Activated naive CD8-positive, alpha-beta T cell treated with anti-CD3 and anti-CD28 coated beads for 36 hours (primary cell): ENCODE results near the gene IL25. TPM values are rescaled to one million over a fixed set of nuclear protein-coding genes. Genes with fewer than 3 reads are reported as not detected.
"Not testable (repeated sequence)": the region's sequence is repeated elsewhere in the genome, so short reads cannot be mapped to it uniquely, and the experiment has no call there.

Experiments used
- DNase-seq: peaks from one replicate; pipeline ENCODE4 v3.0.0; 2021
- H3K27ac Mint-ChIP-seq: one replicate; pipeline ENCODE4 v1.8.0; 2022; ENCODE audit warnings: mild to moderate bottlenecking, moderate library complexity, mixed read lengths
- H3K27me3 Mint-ChIP-seq: one replicate; pipeline ENCODE4 v1.8.0; 2022; ENCODE audit warnings: mild to moderate bottlenecking, mixed read lengths
- H3K36me3 Mint-ChIP-seq: one replicate; pipeline ENCODE4 v1.8.0; 2021; ENCODE audit warnings: mild to moderate bottlenecking, mixed read lengths
- H3K4me1 Mint-ChIP-seq: one replicate; pipeline ENCODE4 v1.8.0; 2021; ENCODE audit warnings: mixed read lengths
- H3K4me3 Mint-ChIP-seq: one replicate; pipeline ENCODE4 v1.8.0; 2022; ENCODE audit warnings: mild to moderate bottlenecking, moderate library complexity, mixed read lengths
- H3K9me3 Mint-ChIP-seq: one replicate; pipeline ENCODE4 v1.8.0; 2022; ENCODE audit warnings: mixed read lengths
- total RNA-seq, 2 experiments: library from RNA; stranded (reverse); gene quantifications; one replicate each; pipeline ENCODE4 v1.2.3, GENCODE V29; 2021

The IL25 gene
- total RNA-seq, 2 experiments from 2014 or later = not detected

- Mint-ChIP-seq H3K4me3 (no peak overlapping the region), H3K9me3 (no peaks in the 10 kb centered on the region), H3K36me3 (no peaks in the 10 kb centered on the region), H3K27me3 (peaks cover 11% of the 10 kb centered on the region), H3K27ac (no peak overlapping the region), H3K4me1 (no peaks in the 10 kb centered on the region)
- no peak for DNase-seq
Measured at GRCh38 chr14:23377573-23378563, 5.3 kb downstream of the IL25 start.

DNA sequence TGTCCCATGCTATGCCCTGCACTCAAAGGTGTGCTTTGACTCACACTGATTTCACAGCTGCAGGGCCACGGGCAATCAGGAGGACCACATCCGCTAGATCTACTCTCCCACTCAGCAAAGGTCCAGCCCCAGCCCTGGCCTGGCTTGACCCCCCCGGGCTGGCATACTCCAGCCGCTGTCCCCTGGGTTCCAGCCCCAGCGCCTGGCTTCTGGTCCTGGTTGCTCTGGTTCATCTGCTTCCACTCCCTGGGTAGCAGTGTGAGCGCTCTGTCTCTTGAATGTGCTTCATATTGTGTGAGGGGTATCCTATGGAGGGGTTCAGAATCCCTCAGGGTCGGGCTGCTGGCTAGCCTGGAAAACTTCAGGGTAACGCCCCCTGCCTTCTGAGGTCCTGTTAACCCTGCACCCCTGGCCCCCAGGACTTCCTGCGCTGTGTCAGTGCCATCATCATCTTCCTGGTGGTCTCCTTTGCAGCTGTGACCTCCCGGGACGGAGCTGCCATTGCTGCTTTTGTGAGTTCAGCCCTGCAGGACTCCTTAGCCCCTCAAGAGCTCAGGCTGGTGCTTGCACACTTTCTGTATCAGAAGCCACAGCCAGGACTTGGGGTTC lies 6.1 kb downstream of the IL25 start:
- no peaks in the 10 kb centered on the region for H3K36me3 Mint-ChIP-seq
- H3K4me1 Mint-ChIP-seq = no peaks in the 10 kb centered on the region
- H3K27me3 Mint-ChIP-seq = peaks cover 11% of the 10 kb centered on the region
- no peak overlapping the region for H3K4me3 Mint-ChIP-seq
- H3K9me3 Mint-ChIP-seq = no peaks in the 10 kb centered on the region
- DNase-seq = no peak
- H3K27ac Mint-ChIP-seq = no peak overlapping the region

- Mint-ChIP-seq H3K4me3 (no peak overlapping the region), H3K36me3 (no peaks in the 10 kb centered on the region), H3K27me3 (peaks cover 11% of the 10 kb centered on the region), H3K27ac (no peak overlapping the region), H3K4me1 (no peaks in the 10 kb centered on the region), H3K9me3 (no peaks in the 10 kb centered on the region)
- peak; percentile 65 for DNase-seq
Measured at GRCh38 chr14:23379366-23380196, 7.0 kb downstream of the IL25 start.

DNA sequence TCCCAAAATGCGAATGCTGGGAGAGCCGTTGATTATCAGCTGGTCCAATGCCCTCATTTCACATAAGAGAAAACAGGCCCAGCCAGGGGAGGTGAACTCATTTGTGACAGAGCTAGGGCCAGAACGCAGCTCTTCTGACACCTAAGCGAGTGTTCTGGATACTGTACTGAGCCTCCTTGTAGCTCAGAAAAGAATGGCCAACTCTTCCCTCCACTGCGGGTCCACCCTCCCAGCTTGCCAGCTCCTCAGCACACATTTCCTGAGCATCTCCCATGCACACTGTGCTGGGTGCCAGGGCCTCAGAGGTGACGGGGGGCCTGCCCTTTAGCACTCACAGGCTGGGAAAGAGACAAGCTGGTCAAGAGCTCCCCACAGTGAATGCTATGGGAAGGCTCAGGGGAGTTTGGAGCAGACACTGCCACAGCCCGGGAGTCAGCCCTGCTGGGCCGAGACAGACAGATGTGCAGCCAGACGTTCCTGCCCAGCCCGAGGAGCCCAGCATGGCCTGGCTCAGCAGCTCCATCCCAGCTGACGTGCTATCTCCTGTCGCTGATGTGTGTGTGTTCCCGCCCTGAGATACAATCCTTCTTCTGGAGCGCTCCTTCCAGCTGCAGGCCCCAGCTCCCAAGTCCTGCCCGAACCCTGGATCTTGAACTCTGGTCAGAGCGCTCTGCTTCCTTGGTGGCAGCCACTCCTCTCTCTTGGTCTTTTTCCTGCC lies 7.7 kb downstream of the IL25 start:
- H3K36me3 Mint-ChIP-seq = no peaks in the 10 kb centered on the region
- H3K4me1 Mint-ChIP-seq = no peaks in the 10 kb centered on the region
- H3K27ac Mint-ChIP-seq = no peak overlapping the region
- H3K9me3 Mint-ChIP-seq = no peaks in the 10 kb centered on the region
- no peak overlapping the region for H3K4me3 Mint-ChIP-seq
- DNase-seq = no peak
- peaks cover 11% of the 10 kb centered on the region for H3K27me3 Mint-ChIP-seq

GRCh38 chr14:23380976-23381375 lies 8.4 kb downstream of the IL25 start:
- H3K4me1 Mint-ChIP-seq = no peaks in the 10 kb centered on the region
- no peak overlapping the region for H3K27ac Mint-ChIP-seq
- peaks cover 11% of the 10 kb centered on the region for H3K27me3 Mint-ChIP-seq
- no peak overlapping the region for H3K4me3 Mint-ChIP-seq
- H3K9me3 Mint-ChIP-seq = no peaks in the 10 kb centered on the region
- DNase-seq = no peak
- H3K36me3 Mint-ChIP-seq = no peaks in the 10 kb centered on the region

- H3K4me3 Mint-ChIP-seq = no peak overlapping the region
- no peak for DNase-seq
- H3K27ac Mint-ChIP-seq = no peak overlapping the region
- no peaks in the 10 kb centered on the region for H3K4me1 Mint-ChIP-seq
- H3K27me3 Mint-ChIP-seq = peaks cover 11% of the 10 kb centered on the region
- no peaks in the 10 kb centered on the region for H3K9me3 Mint-ChIP-seq
- no peaks in the 10 kb centered on the region for H3K36me3 Mint-ChIP-seq
Measured at GRCh38 chr14:23381871-23382270, 9.3 kb downstream of the IL25 start.

DNA sequence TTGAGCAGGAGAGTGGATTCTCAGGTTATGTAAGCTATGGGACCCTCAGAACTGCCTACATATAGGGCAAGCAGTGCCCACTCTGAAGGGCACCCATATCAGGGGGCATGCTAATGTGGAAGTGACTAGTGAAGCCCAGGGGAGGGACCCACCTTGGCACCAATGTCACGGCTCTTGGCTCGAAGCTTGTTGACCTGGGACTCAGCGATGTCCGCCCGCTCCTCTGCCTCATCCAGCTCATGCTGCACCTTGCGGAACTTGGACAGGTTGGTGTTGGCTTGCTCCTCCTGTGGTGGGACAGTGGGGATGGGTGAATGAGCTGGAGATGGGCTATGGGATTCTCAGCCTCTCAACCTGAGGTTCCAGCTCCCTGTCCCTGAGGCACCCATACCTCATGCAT lies 9.7 kb downstream of the IL25 start:
- no peak for DNase-seq
- H3K4me3 Mint-ChIP-seq = no peak overlapping the region
- no peaks in the 10 kb centered on the region for H3K36me3 Mint-ChIP-seq
- no peaks in the 10 kb centered on the region for H3K4me1 Mint-ChIP-seq
- no peak overlapping the region for H3K27ac Mint-ChIP-seq
- peaks cover 11% of the 10 kb centered on the region for H3K27me3 Mint-ChIP-seq
- no peaks in the 10 kb centered on the region for H3K9me3 Mint-ChIP-seq

DNA sequence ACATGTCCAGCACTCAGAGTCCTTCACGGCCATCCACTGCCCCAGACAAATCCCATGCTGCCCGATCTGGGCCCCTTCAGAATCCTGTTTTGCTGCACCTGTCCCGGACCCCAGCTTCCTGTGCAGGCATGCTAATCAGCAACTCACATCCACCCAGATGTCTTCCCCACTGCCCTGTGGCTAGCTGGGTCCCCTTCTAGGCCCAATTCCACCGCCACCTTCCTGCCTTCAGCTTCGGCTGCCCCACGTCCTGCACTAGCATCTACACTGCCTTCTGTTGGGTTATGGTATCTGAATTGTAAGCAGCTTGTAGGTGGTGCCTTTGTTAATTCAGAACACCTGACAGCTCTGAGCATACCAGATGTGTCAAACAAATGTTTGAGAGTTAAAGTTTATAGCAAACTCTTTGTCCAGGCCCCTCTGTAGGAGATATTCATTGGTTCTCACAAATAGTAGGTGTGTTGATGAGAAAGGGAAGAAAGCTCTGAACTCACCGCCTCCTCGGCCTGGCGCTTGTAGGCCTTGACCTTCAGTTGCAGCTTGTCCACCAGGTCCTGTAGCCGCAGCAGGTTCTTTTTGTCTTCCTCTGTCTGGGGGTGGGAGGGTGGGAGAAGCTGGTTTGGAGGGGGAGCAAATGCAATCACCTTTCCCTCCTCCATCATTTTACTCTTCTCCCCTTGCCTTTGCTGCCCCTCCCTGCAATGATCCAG lies 10.3 kb downstream of the IL25 start:
- no peak for DNase-seq
- H3K9me3 Mint-ChIP-seq = no peaks in the 10 kb centered on the region
- no peak overlapping the region for H3K4me3 Mint-ChIP-seq
- H3K27me3 Mint-ChIP-seq = peaks cover 11% of the 10 kb centered on the region
- no peaks in the 10 kb centered on the region for H3K4me1 Mint-ChIP-seq
- no peak overlapping the region for H3K27ac Mint-ChIP-seq
- H3K36me3 Mint-ChIP-seq = no peaks in the 10 kb centered on the region

DNA sequence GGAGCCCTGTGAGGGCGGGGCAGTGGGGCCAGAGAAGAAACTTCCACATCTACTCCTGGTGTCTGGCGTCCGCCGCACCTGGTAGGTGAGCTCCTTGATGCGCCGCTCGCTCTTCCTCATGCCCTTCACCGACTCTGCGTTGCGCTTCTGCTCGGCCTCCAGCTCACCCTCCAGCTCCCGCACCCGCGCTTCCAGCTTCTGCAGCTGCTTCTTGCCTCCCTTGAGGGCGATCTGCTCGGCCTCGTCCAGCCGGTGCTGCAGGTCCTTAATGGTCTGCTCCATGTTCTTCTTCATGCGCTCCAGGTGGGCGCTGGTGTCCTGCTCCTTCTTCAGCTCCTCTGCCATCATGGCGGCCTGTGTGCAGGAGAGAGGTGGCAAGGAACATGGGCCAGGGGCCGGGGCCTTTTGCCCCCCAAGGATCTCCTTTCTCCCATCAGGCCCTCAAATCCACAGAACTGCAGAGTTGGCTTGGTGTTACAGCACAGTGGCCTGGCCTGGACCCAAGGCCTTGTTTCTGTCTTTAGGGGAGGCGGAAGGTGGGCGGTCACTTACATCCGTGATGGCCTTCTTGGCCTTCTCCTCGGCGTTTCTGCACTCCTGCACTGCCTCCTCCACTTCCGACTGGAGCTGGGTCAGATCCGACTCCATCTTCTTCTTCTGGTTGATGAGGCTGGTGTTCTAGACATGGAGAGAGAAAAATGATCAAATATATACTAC lies 11.9 kb downstream of the IL25 start:
- Mint-ChIP-seq H3K4me3 (no peak overlapping the region), H3K27me3 (peaks cover 9% of the 10 kb centered on the region), H3K36me3 (no peaks in the 10 kb centered on the region), H3K9me3 (no peaks in the 10 kb centered on the region), H3K27ac (no peak overlapping the region), H3K4me1 (no peaks in the 10 kb centered on the region)
- DNase-seq = no peak

GRCh38 chr14:23385244-23385641 lies 12.6 kb downstream of the IL25 start:
- Mint-ChIP-seq H3K27ac (no peak overlapping the region), H3K36me3 (no peaks in the 10 kb centered on the region), H3K4me1 (no peaks in the 10 kb centered on the region), H3K9me3 (no peaks in the 10 kb centered on the region), H3K4me3 (no peak overlapping the region), H3K27me3 (peaks cover 9% of the 10 kb centered on the region)
- DNase-seq = no peak

DNA sequence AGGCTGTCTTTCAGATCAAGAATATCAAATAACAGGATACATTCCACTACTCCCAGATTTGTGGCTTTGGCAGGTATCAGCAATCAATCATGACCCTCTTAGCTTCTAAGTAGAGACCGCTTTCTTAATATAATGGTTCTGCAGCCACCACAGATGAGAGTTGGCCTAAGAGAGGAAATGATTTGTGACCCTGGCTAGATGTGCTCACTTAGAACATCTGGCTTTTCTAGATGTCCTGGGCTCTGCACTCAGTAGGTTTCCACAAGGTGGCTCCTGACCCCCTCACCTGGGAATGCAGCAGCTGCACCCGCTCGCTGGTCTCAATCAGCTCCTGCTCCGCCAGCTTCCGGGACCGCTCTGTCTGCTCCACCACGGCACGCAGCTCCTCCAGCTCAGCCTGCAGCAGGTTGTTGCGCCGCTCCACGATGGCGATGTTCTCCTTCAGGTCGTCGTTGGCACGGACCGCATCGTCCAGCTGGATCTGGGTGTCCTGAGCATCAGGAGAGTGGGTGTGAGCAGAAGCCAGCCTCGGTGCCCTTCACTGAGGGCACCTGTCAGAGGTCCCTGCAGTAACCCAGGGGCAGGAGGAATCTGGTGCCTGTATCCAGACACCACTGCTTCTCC lies 13.1 kb downstream of the IL25 start:
- no peak for DNase-seq
- H3K4me3 Mint-ChIP-seq = no peak overlapping the region
- H3K9me3 Mint-ChIP-seq = no peaks in the 10 kb centered on the region
- no peaks in the 10 kb centered on the region for H3K36me3 Mint-ChIP-seq
- no peaks in the 10 kb centered on the region for H3K4me1 Mint-ChIP-seq
- H3K27ac Mint-ChIP-seq = no peak overlapping the region
- H3K27me3 Mint-ChIP-seq = peaks cover 9% of the 10 kb centered on the region

DNA sequence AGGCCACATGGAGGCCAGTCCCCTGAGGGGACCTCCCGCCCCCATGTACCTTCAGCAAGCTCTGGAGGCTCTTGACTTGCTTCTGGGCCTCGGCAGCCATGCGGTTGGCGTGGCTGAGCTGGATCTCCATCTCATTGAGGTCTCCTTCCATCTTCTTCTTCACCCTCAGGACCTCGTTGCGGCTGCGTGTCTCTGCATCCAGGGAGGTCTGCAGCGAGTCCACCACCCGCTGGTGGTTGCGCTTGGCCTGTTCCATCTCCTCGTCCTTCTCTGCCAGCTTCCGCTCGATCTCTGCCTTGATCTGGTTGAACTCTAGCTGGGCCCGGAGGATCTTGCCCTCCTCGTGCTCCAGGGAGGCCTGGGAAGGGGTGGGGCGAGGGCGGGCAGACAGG lies 13.7 kb downstream of the IL25 start:
- H3K27ac Mint-ChIP-seq, H3K4me1 Mint-ChIP-seq, H3K9me3 Mint-ChIP-seq, DNase-seq, H3K27me3 Mint-ChIP-seq, H3K4me3 Mint-ChIP-seq, H3K36me3 Mint-ChIP-seq: not testable (repeated sequence)

DNA sequence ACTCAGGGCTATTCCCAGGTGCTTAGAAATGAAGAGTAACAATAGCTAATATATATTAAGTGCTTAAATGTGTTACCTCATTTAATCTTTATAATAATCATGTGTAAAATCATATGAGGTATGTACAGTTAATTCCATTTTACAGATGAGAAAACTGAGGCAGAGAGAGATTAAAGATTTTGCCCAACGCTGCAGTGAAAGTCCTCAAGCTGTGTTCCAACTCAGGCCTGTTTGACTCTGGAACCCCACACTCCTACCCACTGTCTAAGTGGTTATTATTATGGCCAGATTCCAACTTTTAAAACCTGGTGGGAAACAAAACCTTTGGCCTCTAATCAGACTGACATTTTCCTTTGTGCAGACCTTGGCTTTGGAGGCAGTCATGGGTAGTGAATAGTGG lies 14.4 kb downstream of the IL25 start:
- no peak for DNase-seq
- H3K36me3 Mint-ChIP-seq = no peaks in the 10 kb centered on the region
- H3K27ac Mint-ChIP-seq = no peak overlapping the region
- no peak overlapping the region for H3K4me3 Mint-ChIP-seq
- no peaks in the 10 kb centered on the region for H3K4me1 Mint-ChIP-seq
- no peaks in the 10 kb centered on the region for H3K9me3 Mint-ChIP-seq
- peaks cover 8% of the 10 kb centered on the region for H3K27me3 Mint-ChIP-seq
